GM19463 (cell line): ENCODE data around the gene TENT4B.
A peak's percentile ranks its signal among the peaks of the same experiment; 100 is the strongest.

ENCODE experiments used
- ATAC-seq: cut with Tn5 transposase; IDR thresholded peaks from one replicate; pipeline ENCODE4 v1.9.1; 2021; ENCODE audit warnings: mild to moderate bottlenecking, moderate library complexity; ENCODE audit not compliant: unreplicated experiment

The TENT4B gene

GRCh38 chr16:50269769-50270509, 116.8 kb downstream of the TENT4B start:
- no peak for ATAC-seq

DNA sequence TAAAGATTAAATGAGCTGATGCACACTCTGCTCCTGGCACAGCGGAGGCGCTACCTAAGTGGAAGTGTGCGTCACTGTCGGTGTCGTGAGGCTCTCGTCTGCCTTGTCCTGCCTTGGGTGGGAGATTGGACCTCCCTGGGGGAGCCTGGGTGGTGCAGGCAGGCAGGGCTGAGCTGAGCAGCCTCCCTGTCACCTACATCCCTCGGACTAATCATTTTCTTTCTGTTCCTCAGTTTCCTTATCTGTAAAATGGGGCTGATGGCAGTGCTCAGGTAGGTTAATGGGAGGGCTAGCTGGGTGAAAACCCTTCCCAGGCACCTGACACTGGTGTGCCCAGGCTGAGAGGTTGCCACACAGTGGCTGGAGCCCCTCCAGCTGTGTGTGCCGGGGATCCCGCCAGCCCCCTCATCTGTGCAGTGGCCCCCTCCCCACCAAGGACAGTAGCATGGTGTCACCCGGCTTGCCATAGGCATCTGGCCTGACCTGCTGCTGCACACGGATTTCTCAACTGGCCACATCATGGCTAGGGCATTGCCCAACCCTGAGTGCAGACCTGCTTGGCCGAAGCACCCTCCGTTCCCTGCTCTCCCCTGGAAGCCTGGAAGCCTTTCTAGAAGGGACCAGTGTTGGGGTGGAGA, 117.5 kb downstream of the TENT4B start:
- ATAC-seq = no peak

- ATAC-seq = no peak
Observed at GRCh38 chr16:50271148-50272041, 118.3 kb downstream of the TENT4B start.

GRCh38 chr16:50272111-50272571, 119.0 kb downstream of the TENT4B start:
- no peak for ATAC-seq

- ATAC-seq = no peak
Observed at GRCh38 chr16:50272687-50273381, 119.7 kb downstream of the TENT4B start.

DNA sequence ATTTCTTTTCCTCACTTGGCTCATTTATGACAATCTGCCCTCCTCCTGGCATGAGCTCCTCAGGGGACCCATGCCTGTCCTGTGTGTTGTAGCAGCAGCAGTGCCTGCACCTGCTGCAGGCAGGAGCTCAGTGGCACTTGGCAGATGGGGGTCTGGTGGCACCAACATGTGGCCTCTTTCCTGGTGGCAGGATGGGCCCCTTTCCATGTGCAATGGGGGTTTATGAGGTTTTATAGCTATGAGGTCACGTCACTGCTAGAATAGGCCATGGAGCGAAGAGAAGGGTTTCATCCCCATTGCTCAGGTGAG, 120.2 kb downstream of the TENT4B start:
- no peak for ATAC-seq

GRCh38 chr16:50273888-50274325, 120.8 kb downstream of the TENT4B start:
- peak; percentile 81 for ATAC-seq

- peak; percentile 33 for ATAC-seq
Observed at GRCh38 chr16:50274326-50275097, 121.4 kb downstream of the TENT4B start.

GRCh38 chr16:50275098-50275415, 122.0 kb downstream of the TENT4B start:
- ATAC-seq = no peak

- no peak for ATAC-seq
Observed at GRCh38 chr16:50275428-50276325, 122.6 kb downstream of the TENT4B start.

- ATAC-seq = no peak
Observed at GRCh38 chr16:50276326-50276640, 123.2 kb downstream of the TENT4B start.

- ATAC-seq = no peak
Observed at GRCh38 chr16:50276801-50277555, 123.9 kb downstream of the TENT4B start.

GRCh38 chr16:50278251-50278650, 125.1 kb downstream of the TENT4B start:
- ATAC-seq = no peak

DNA sequence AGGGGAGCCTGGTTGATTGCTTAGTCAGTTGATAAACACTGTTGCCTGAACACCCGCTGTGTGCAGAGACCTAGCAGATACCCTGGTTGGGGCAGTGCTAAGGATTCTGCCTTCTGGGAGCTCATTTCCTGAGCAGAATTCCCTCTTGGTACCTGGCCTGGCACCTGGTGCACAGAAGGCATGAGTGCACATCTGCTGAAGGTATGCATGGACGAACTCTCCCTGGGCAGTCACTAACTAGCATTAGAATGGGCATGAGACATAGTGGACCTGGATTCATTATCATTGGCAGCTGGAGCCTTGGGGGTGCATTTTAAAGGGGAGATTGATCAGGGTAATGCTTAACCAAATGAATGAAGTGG, 126.4 kb downstream of the TENT4B start:
- ATAC-seq = no peak

- no peak for ATAC-seq
Observed at GRCh38 chr16:50280932-50281331, 127.8 kb downstream of the TENT4B start.
